NK-92 treated with Interleukin-12 subunit alpha and Interleukin-12 subunit beta, amount 100 ng/mL, for 24 hours (cell line): Measurements from ENCODE around the gene ALDH2.
"Not testable (repeated sequence)": the region's sequence is repeated elsewhere in the genome, so short reads cannot be mapped to it uniquely, and the experiment has no call there.

Source experiments
- DNase-seq: peaks from one replicate; lab custom pipeline; 2025; lab: John Stamatoyannopoulos, UW

Gene ALDH2

DNA sequence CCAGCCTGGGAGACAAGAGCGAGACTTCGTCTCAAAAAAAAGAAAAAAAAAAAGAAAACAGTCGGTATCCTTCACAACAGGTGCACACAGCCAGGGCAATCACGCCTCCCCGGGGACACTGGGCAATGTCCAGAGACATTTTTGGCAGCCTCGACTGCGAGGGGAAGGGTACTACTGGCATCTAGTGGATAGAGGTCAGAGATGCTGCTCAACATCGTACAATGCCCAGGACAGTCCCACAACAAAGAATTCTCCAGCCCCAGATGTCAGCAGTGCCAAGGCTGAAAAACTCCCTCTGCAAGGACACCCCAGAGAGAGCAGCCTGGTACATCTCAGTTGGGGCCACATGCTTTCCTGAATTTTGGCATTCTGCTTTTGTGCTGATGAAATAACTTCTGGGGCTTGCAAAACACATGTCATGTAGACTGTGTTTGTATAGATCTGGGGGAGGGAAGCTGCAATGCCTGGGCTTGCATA lies 21.5 kb downstream of the ALDH2 start:
- DNase-seq = no peak

DNA sequence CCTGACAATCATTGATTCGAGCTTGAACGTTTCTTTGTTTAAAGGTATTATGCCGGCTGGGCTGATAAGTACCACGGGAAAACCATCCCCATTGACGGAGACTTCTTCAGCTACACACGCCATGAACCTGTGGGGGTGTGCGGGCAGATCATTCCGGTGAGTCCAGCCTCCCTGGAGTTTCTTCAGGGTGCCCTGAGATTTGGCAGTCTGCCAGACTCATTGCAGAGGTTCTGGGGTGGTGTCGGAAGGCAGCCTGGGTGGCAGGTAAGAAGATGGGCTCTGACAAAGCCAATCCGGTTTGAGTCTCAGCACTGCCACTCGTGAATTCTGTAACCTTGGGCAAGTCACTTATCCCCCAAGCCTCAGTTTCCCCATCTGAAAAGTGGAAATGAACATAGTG lies 23.0 kb downstream of the ALDH2 start:
- no peak for DNase-seq

- no peak for DNase-seq
These were observed 24.8 kb downstream of the ALDH2 start for GRCh38 chr12:111791507-111791906.

- no peak for DNase-seq
These were observed 25.6 kb downstream of the ALDH2 start for GRCh38 chr12:111792155-111792855.

GRCh38 chr12:111792856-111793235 lies 26.1 kb downstream of the ALDH2 start:
- DNase-seq = no peak

DNA sequence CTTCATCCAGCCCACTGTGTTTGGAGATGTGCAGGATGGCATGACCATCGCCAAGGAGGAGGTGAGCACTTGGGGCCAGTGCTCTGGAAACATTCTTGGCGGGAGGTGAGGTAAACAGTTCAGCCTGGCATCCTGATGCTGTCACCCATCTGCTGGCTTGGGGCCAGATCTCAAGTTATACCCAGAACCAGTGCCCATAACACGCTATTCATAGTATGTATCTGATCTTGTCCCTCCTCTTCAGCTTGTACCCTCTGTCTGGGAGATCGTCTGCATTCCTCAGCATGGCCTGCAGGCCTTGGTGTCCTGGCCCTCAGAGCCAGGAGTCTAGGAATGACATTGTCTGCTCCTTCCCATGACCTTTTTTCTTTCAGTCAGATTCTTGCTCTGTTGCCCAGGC lies 31.4 kb downstream of the ALDH2 start:
- no peak for DNase-seq

DNA sequence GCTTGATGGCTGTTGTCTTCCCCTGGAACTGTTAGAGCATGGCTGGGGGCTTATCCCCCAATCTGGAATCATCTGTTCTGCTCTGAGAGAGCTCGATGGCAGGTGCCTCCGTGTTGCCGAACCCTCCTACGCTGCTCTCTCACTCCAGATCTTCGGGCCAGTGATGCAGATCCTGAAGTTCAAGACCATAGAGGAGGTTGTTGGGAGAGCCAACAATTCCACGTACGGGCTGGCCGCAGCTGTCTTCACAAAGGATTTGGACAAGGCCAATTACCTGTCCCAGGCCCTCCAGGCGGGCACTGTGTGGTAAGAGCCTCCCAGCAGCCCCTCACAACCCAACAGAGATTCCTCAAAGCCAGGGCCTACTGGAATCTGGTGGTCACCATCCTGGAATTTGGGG lies 33.0 kb downstream of the ALDH2 start:
- DNase-seq = no peak

GRCh38 chr12:111803038-111803626 lies 36.4 kb downstream of the ALDH2 start:
- DNase-seq = no peak

DNA sequence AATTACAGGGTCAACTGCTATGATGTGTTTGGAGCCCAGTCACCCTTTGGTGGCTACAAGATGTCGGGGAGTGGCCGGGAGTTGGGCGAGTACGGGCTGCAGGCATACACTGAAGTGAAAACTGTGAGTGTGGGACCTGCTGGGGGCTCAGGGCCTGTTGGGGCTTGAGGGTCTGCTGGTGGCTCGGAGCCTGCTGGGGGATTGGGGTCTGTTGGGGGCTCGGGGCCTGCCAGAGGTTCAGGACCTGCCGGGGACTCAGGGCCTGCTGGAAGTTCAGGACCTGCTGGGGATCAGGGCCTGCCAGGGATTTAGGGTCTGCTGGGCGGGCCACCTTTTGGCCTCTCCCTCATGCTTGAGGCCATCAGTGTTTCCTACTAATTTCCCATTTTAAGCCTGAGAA lies 37.1 kb downstream of the ALDH2 start:
- DNase-seq = no peak

GRCh38 chr12:111806304-111806703 lies 39.6 kb downstream of the ALDH2 start:
- no peak for DNase-seq

GRCh38 chr12:111807232-111807631 lies 40.5 kb downstream of the ALDH2 start:
- DNase-seq = no peak

GRCh38 chr12:111812881-111813741 lies 46.4 kb downstream of the ALDH2 start:
- DNase-seq = peak; percentile 33

- no peak for DNase-seq
These were observed 49.4 kb downstream of the ALDH2 start for GRCh38 chr12:111816065-111816615.

DNA sequence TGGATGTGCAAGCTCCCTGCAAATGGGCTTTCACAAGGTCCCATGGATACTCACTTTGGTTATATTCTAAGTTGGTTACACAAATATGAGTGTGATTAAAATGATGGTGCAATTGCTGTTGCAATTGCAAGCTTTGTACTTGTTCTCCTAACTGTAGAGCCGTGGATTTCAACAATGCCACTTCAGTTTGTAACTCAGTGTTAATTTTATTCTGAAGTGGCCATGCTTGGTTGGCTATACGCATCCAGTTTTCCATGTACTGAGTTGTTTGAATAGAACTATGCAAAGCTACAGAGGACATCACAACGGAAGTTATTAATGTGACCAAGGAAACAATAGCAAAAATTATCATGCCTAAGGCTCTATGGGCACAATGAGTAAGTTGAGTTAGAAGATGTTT lies 50.2 kb downstream of the ALDH2 start:
- DNase-seq = not testable (repeated sequence)

GRCh38 chr12:111818340-111818739 lies 51.6 kb downstream of the ALDH2 start:
- no peak for DNase-seq

DNA sequence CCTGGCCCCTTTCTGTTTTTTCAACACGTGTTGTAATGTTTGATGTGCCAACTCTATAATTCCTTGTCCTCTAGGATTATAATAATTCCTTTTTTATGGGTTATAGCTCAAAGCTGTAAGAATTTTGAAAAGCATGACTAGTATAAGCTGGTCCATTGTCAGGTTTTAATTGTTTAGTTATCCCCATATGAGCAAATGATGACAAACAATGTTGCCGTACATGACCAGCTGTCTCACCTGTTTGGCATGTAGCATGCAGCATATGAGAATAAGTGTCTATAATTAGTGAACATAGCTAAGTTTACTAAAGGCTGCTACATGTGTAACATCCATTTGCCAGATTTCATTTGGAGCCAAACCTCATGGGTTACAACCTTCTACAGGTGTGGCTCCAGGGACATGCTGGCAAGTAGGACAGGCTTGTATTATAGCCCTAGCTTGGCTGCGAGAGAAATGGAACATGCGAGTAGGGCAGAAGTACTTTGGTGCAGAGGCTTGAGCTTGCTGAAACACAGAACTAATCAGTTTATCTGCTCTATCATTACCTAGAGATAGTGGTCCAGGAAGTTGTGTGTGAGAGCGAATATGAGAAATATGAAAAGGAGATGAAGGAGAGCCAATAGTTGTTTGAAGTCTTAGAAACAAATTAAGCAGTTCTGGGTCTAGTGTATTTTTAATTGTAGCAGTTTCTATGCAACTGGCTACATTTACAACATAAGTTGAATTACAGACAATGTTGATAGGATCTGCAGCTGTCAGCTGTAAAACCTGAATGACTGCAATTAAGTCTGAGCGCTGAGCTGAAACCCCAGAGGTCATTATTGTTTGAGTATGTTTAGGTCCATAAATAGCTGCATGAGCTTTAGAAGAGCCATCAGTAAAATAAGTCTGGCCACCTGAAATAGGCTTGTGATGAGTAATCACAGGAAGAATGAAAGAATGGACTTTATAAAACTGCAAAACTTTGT lies 52.7 kb downstream of the ALDH2 start:
- DNase-seq = no peak

- DNase-seq = not testable (repeated sequence)
These were observed 54.1 kb downstream of the ALDH2 start for GRCh38 chr12:111820828-111821227.

GRCh38 chr12:111822886-111823285 lies 56.2 kb downstream of the ALDH2 start:
- DNase-seq = no peak

- no peak for DNase-seq
These were observed 57.2 kb downstream of the ALDH2 start for GRCh38 chr12:111823891-111824290.

- DNase-seq = not testable (repeated sequence)
These were observed 57.6 kb downstream of the ALDH2 start for GRCh38 chr12:111824312-111824711.

DNA sequence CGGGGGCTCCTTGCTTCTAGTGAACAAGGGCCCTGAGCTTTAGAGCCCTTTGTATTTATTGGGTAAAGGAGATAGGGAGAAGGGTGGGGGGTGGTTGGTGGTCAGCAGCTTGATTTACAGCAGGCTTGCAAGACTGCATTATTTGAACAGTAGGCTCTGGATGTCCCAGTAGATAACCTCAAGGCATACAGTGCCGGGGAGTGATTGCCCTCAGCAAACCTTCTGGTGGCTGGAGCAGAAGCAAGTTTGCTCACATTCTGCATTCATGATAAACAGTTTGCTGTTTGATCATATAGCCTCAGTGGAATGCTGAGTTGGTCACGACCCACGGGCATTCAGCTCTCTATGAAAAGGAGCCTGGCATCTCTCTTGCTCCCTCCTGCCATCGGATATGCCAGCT lies 58.8 kb downstream of the ALDH2 start:
- DNase-seq = no peak
